Ecto neural progenitor cell (in vitro differentiated cells): ENCODE data around the gene NEURL2.

ENCODE experiments used
- DNase-seq: peaks from one replicate; pipeline ENCODE4 v3.0.0-alpha.2; 2018; ENCODE audit warnings: low spot score

The NEURL2 gene

DNA sequence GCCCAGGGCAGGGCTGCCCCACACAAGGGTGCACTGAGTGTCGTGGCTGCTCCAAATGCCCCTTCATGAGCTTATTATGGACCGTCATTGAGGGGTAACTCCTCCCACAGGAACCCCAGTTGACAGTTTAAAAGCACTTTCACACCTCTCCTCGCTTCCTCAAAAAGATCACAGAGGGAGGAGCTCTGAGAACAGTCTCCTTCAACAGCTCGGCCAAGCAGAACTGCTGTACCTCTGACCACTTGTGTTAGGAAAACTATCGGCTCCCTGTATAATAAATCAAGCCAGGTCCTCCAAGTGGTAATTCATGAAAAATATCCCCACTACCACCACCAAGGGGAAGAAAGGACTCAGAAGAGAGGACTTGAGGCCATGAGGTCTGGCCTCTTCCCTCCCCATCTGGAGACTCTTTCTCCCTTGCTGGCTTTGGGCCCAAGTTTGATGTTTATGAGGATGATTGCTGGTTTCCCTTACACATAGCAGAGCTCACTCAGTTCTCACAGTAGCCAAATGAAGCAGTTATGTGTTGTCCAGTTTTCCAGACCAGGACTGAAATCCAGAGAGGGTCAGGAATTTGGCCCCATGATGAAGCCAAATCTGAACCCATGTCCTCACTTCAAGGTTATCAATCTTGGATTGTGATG is 48.7 kb downstream of the NEURL2 start:
- DNase-seq, result no peak

DNA sequence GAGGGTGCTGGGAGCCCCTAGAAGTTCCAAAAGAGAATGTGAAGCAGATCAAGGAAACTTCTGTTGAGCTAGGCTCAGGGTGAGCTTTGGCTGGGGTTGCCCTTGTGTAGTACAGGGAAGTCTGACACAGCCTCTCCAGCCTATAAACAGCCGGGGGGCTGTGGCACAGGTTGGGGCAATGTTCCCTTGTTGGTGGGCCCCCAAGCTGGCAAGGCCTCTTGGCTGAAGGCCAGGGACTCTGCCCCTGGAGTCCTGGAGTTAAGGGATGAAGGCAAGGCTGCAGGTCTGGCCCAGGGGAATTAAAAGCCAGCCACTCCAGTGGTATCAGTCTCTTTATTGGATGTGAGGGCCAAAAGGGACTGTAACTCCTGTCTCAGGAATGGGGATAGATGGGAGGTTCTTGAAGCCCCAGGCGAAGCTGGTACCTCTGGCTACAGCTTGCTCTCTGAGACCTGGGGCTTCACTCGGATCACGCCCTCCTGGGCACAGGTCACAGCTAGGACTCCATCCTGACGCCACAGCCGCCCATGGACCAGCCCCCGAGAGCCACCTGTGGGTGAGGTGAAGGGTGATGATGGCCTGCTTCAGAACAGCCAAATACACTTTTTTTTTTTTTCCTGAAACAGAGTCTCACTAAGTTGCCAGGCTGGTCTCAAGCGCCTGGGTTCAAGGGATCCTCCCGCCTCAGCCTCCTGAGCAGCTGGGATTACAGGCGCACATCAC is 49.4 kb downstream of the NEURL2 start:
- DNase-seq, result no peak

DNA sequence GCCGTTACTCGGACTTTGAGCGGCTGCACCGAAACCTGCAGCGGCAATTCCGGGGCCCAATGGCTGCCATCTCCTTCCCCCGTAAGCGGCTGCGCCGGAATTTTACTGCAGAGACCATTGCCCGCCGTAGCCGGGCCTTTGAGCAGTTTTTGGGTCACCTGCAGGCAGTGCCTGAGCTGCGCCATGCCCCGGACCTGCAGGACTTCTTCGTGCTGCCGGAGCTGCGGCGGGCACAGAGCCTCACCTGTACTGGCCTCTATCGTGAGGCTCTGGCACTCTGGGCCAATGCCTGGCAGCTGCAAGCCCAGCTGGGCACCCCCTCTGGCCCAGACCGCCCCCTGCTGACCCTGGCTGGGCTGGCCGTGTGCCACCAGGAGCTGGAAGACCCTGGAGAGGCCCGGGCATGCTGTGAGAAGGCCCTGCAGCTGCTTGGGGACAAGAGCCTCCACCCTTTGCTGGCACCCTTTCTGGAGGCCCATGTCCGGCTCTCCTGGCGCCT is 50.3 kb downstream of the NEURL2 start:
- no peak for DNase-seq
